Heart left ventricle (tissue), 16 donors: Measurements from ENCODE around the gene HTN1. TPM values are rescaled to one million over a fixed set of nuclear protein-coding genes. Genes with fewer than 3 reads are reported as not detected.
"Not testable (repeated sequence)": the region's sequence is repeated elsewhere in the genome, so short reads cannot be mapped to it uniquely, and the experiment has no call there.

Experiments
- ATAC-seq, 4 donors: fragments of 200-7000 bp; cut with Tn5 transposase; one replicate each; pipeline ENCODE4 v1.9.1; 2020 to 2022; ENCODE audit warnings: moderate library complexity in 4 of 4, mild to moderate bottlenecking in 3 of 4, moderate number of reproducible peaks in 1 of 4
- DNase-seq, 5 donors: peaks; one replicate each; pipeline ENCODE4 v3.0.0-alpha.2; 2020
- H3K27ac ChIP-seq, 12 donors: fragments of 200-600 bp; sonication (generic) in 4 of 12; one replicate each; pipeline versions ENCODE4 v1.5.0 to v1.8.0; 2016 to 2022; ENCODE audit warnings: mild to moderate bottlenecking in 2 of 12
- H3K27me3 ChIP-seq, 9 donors: fragments of 200-600 bp; sonication (generic) in 2 of 9; one replicate each; pipeline versions ENCODE4 v1.5.1 to v1.8.0; 2016 to 2022; ENCODE audit warnings: mild to moderate bottlenecking in 3 of 9
- H3K36me3 ChIP-seq, 9 donors: fragments of 200-600 bp; sonication (generic) in 2 of 9; one replicate each; pipeline versions ENCODE4 v1.5.0 to v1.8.0; 2018 to 2022; ENCODE audit warnings: mild to moderate bottlenecking in 2 of 9
- H3K4me1 ChIP-seq, 12 donors: fragments of 200-600 bp; sonication (generic) in 4 of 12; one replicate each; pipeline versions ENCODE4 v1.5.0 to v1.8.0; 2016 to 2022; ENCODE audit warnings: mild to moderate bottlenecking in 3 of 12
- H3K4me3 ChIP-seq, 12 donors: fragments of 200-600 bp; sonication (generic) in 4 of 12; one replicate each; pipeline versions ENCODE4 v1.5.0 to v1.8.0; 2017 to 2022; ENCODE audit warnings: mild to moderate bottlenecking in 9 of 12, moderate library complexity in 4 of 12
- H3K9me3 ChIP-seq, 12 donors: fragments of 200-600 bp; sonication (generic) in 4 of 12; one replicate each; pipeline versions ENCODE4 v1.5.0 to v1.8.0; 2016 to 2022; ENCODE audit warnings: mild to moderate bottlenecking in 1 of 12
- POLR2A ChIP-seq, 2 donors: fragments of 450-650 bp; IDR thresholded peaks; one replicate each; pipeline ENCODE4 v1.6.1; 2017; ENCODE audit warnings: antibody characterized with exemption in 2 of 2, mild to moderate bottlenecking in 2 of 2, moderate library complexity in 2 of 2
- WGBS, 4 donors: extraction: QIAGEN DNeasy Blood & Tissue Kit in 2 of 4; methylation state at CpG; one replicate each; pipeline versions ENCODE4 v1.1.5 to v1.1.7; 2013 to 2018; 5-methylcytosine and 5-hydroxymethylcytosine counted together
- intact Hi-C, 10 donors: fragments of 100-400 bp; cut with DNase I; formaldehyde crosslinking; loops; one replicate each; pipeline versions ENCODE4 v1.11.1 to v1.14.2; 2022
- polyA plus RNA-seq, 2 donors: library from polyadenylated mRNA; stranded (reverse); fragments of 200-250 nt; gene quantifications; one replicate each; pipeline ENCODE4 v1.2.3, GENCODE V29; 2013
- total RNA-seq, 9 donors: library from RNA; depleted of rRNA in 2 of 9; stranded (reverse); fragments of >200 nt in 2 of 9; fragmentation: NEBNext Ultra II Directional in 3 of 9; extraction: Animal tissue kit (Norgen Biotek cat#: 25700) in 3 of 9; gene quantifications; one replicate each; pipeline versions ENCODE4 v1.1.0 to v1.2.4, GENCODE V29; 2016 to 2023
- TF ChIP-seq, protein P1 (sequence below), 12 donors: fragments of 200-600 bp; sonication (generic) in 4 of 12; IDR thresholded peaks; one replicate each; pipeline versions ENCODE4 v1.5.0 to v1.8.0; 2018 to 2022; ENCODE audit warnings: antibody characterized with exemption in 12 of 12, mild to moderate bottlenecking in 5 of 12
- donor health status: ischemic (EF 13 %, LVEDD 7.1; RV severe dilation, severe dysfunction).
- donor health status: healthy with polysubstance abuse.
- donor health status: DM: no; HTN: yes; CAD: no.
- donor health status: DM: no; HTN: no; CAD: no.
- donor health status: ischemic (EF 25% LVEDD 6.9; RV normal size, moderate dysfunction).
- donor health status: ischemic (EF 25% LVEDD 5.7; RV mildly dilated, moderate dysfunction).
- donor health status: healthy.
- donor health status: DM: yes; HTN: yes; CAD: no.
- donor health status: ischemic (EF 35%, LVEDD 5.7; RV mildly dilated, moderate dysfunction).
- donor health status: nonischemic (EF 11% LVEDD 7.7; RV severe dilation, severe dysfunction).
- donor health status: DM: yes; HTN: yes; CAD: no.
- donor health status: PGD.
- donor health status: ischemic (EF 29% LVEDD 5.4; RV normal size, mild dysfunction).
- donor health status: nonischemic (EF 23%, LVEDD 6.1; RV moderate dilation, normal function).

The HTN1 gene
- total and polyA plus RNA-seq, 11 donors = not detected

DNA sequence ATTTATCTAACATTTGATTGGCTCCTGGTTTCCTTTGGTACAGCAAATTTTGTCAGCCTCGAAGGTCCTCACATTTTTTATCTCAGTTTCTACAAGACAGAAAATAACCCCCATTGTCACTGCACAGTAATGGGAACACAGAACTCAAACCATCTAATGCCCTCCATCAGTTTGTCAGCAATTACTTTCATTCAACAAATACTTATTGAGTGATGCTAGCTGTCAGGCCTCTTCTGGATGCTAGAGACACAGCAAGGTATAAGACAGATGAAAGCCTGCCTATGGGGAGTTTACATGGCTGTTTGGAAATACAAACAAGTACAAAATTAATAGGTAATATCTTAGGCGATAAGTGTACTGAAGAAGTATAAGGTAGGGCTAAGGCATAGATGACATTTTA lies 27.0 kb upstream of the HTN1 start:
- DNase-seq = no peak

GRCh38 chr4:70027011-70027410 lies 23.2 kb upstream of the HTN1 start:
- Histone ChIP-seq H3K27ac (no peak overlapping the region), H3K27me3 (no peaks in the 10 kb centered on the region), H3K4me3 (no peak overlapping the region), H3K36me3 (no peaks in the 10 kb centered on the region), H3K4me1 (no peaks in the 10 kb centered on the region), H3K9me3 (peaks cover 0 to 5% (median 0%) of the 10 kb centered on the region in 12 donors)
- DNase-seq = no peak
- intact Hi-C loops = no loop called here
- ATAC-seq = no peak
- TF ChIP-seq, protein P1, sequence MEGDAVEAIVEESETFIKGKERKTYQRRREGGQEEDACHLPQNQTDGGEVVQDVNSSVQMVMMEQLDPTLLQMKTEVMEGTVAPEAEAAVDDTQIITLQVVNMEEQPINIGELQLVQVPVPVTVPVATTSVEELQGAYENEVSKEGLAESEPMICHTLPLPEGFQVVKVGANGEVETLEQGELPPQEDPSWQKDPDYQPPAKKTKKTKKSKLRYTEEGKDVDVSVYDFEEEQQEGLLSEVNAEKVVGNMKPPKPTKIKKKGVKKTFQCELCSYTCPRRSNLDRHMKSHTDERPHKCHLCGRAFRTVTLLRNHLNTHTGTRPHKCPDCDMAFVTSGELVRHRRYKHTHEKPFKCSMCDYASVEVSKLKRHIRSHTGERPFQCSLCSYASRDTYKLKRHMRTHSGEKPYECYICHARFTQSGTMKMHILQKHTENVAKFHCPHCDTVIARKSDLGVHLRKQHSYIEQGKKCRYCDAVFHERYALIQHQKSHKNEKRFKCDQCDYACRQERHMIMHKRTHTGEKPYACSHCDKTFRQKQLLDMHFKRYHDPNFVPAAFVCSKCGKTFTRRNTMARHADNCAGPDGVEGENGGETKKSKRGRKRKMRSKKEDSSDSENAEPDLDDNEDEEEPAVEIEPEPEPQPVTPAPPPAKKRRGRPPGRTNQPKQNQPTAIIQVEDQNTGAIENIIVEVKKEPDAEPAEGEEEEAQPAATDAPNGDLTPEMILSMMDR (IDR thresholded peaks at IDR 0.05) = no peak
- no peak for TF ChIP-seq POLR2A (IDR thresholded peaks at IDR 0.05)
- 74 to 81% (median 77%) methylated on average over 5 of the region's 5 CpGs for WGBS, 4 donors

More for the DNA sequence above, 27.0 kb upstream of the HTN1 start:
- no peaks in the 10 kb centered on the region for H3K4me1 ChIP-seq
- TF ChIP-seq, protein P1 (IDR thresholded peaks at IDR 0.05) = no peak
- TF ChIP-seq POLR2A (IDR thresholded peaks at IDR 0.05) = no peak
- H3K36me3 ChIP-seq = no peaks in the 10 kb centered on the region
- no peak overlapping the region for H3K27ac ChIP-seq
- no peaks in the 10 kb centered on the region for H3K9me3 ChIP-seq
- no peak overlapping the region for H3K4me3 ChIP-seq
- no peak for ATAC-seq
- intact Hi-C loops = no loop called here
- H3K27me3 ChIP-seq = no peaks in the 10 kb centered on the region
- 73 to 82% (median 77%) methylated on average over 2 of the region's 2 CpGs for WGBS, 4 donors

GRCh38 chr4:70028159-70028558 lies 22.1 kb upstream of the HTN1 start, which contains the start of gene HTN3:
TSS of gene HTN3 (plus strand) at chr4:70028459. CDS start at chr4:70030741, 2,282 bp downstream.
- DNase-seq, ATAC-seq, intact Hi-C loops, H3K36me3 ChIP-seq, H3K4me3 ChIP-seq, H3K9me3 ChIP-seq, H3K27ac ChIP-seq, H3K27me3 ChIP-seq, H3K4me1 ChIP-seq: not testable (repeated sequence)
- WGBS, 4 donors = 77 to 83% (median 82%) methylated on average over 6 to 7 of the region's 7 CpGs

DNA sequence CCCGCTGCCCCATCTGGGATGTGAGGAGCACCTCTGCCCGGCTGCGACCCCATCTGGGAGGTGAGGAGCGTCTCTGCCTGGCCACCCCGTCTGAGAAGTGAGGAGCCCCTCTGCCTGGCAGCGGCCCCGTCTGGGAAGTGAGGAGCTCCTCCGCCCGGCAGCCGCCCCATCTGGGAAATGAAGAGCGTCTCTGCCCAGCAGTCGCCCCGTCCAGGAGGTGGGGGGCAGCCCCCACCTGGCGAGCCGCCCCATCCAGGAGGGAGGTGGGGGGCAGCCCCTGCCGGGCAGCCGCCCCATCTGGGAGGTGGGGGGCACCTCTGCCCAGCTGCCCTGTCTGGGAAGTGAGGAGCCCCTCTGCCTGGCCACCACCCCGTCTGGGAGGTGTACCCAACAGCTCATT lies 12.7 kb upstream of the HTN1 start:
- ATAC-seq, H3K4me3 ChIP-seq, H3K27ac ChIP-seq, H3K36me3 ChIP-seq, intact Hi-C loops, H3K4me1 ChIP-seq, H3K27me3 ChIP-seq: not testable (repeated sequence)
- peak in 1 of 5 donors; percentile 51 for DNase-seq
- H3K9me3 ChIP-seq = peaks cover 0 to 25% (median 0%) of the 10 kb centered on the region in 12 donors
- WGBS, 4 donors = 76 to 91% (median 89%) methylated on average over 3 to 18 of the region's 18 CpGs

- H3K27me3 ChIP-seq, H3K36me3 ChIP-seq, ATAC-seq, H3K4me3 ChIP-seq, DNase-seq, H3K4me1 ChIP-seq, intact Hi-C loops, H3K27ac ChIP-seq: not testable (repeated sequence)
- H3K9me3 ChIP-seq = peaks cover 0 to 17% (median 0%) of the 10 kb centered on the region in 12 donors
Observed at GRCh38 chr4:70039928-70040327, 10.3 kb upstream of the HTN1 start.

- H3K27me3 ChIP-seq = no peaks in the 10 kb centered on the region
- H3K9me3 ChIP-seq = peaks cover 0 to 14% (median 0%) of the 10 kb centered on the region in 12 donors
- TF ChIP-seq POLR2A (IDR thresholded peaks at IDR 0.05) = no peak
- TF ChIP-seq, protein P1 (IDR thresholded peaks at IDR 0.05) = no peak
- no peak overlapping the region for H3K27ac ChIP-seq
- H3K4me1 ChIP-seq = no peaks in the 10 kb centered on the region
- H3K36me3 ChIP-seq = no peaks in the 10 kb centered on the region
- H3K4me3 ChIP-seq = no peak overlapping the region
- no peak for ATAC-seq
- DNase-seq = no peak
- 73 to 78% (median 76%) methylated on average over 7 of the region's 7 CpGs for WGBS, 4 donors
- intact Hi-C loops = no loop called here
Observed at GRCh38 chr4:70041652-70042286, 8.5 kb upstream of the HTN1 start.

DNA sequence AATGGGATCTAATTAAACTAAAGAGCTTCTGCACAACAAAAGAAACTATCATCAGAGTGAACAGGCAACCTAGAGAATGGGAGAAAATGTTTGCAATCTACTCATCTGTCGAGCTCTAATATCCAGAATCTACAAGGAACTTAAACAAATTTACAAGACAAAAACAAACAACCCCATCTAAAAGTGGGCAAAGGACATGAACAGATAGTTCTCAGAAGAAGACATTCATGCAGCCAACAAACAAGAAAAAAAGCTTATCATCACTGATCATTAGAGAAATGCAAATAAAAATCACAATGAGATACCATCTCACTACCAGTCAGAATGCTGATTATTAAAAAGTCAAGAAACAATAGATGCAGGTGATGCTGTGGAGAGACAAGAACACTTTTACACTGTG lies 6.3 kb downstream of the HTN1 start:
- H3K4me3 ChIP-seq, H3K4me1 ChIP-seq, DNase-seq, H3K27ac ChIP-seq, intact Hi-C loops, H3K36me3 ChIP-seq, ATAC-seq, H3K27me3 ChIP-seq: not testable (repeated sequence)
- peaks cover 0 to 16% (median 4%) of the 10 kb centered on the region in 12 donors for H3K9me3 ChIP-seq
- 36 to 71% (median 51%) methylated on average over 1 of the region's 1 CpG for WGBS, 4 donors
